Measurements from ENCODE around the gene CDC6.

CDC6 gene

DNA sequence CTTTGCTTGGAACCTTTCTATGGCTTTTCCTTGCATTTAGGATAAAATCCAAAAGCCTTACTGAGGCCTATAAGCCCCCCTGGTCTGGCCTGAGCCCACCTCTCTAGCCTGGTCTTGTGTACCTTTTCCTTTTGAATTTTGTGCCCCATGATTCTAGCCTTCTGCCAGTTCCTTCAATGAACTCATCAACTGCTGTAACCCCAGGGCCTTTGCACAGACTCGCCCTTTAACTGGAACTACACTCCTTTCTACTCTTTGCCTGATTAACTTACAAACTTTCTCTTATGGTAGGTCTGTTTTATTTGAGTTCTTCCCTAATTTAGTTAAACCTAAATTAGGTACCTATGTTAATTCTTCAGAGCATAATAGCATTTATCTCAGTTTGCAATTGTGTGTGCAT is 52.6 kb downstream of the CDC6 start:
- DNase-seq (ENCODE audit: low read depth, low spot score), result no peak

DNA sequence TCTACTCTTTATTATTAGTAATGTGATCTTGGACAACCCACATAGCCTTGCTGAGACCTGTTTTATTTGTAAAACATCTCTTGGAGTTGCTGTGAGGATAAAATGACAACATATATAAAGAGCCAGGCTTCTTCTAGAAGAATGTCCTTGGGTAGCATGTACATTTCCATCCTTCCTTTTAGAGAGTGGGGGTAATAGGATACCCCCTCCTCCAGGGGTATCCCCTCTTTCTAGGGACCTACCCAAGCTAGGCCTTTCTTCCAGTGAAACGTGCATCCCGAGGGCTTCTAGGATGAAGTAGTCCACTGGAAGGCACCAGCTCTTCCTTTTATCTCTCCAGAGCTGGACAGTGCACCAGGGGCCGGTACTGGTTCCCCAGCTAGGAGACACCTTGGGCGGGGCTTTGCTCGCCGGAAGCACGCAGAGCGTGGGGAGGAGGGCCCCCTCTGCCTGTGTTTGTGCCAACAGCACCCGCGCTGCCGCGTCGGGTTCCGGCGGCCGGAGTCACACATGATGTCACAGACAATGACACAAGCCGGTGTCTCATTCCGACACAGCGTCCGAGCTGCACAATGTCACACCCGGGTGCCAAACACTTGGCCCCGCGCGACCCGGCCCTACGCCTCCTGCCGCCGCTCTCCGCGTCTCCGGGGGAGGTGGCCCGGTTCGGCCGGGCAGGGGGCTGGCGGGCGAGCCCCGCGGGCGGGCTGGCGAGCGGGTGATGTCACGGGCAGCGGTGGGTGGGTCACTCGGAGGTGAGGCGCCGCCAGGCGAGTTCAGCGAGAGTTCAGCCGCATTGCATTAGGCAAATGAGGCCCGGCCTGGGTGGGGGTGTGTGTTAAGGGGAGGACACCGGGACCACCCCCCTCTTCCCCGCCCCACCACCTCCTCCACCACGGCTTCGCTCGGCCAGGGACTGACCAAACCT is 53.5 kb downstream of the CDC6 start:
- DNase-seq (ENCODE audit: low read depth, low spot score), result peak; percentile 93

GRCh38 chr17:40341808-40342503 is 54.3 kb downstream of the CDC6 start:
- DNase-seq (ENCODE audit: low read depth, low spot score), result peak; percentile 92

GRCh38 chr17:40342504-40343218 is 55.0 kb downstream of the CDC6 start:
- peak; percentile 47 for DNase-seq (ENCODE audit: low read depth, low spot score)

- DNase-seq (ENCODE audit: low read depth, low spot score), result peak; percentile 37
These were observed 55.8 kb downstream of the CDC6 start for GRCh38 chr17:40343219-40344119.

GRCh38 chr17:40344421-40345160 is 56.9 kb downstream of the CDC6 start:
- DNase-seq (ENCODE audit: low read depth, low spot score), result peak; percentile 19

GRCh38 chr17:40345161-40345993 is 57.7 kb downstream of the CDC6 start:
- peak; percentile 85 for DNase-seq (ENCODE audit: low read depth, low spot score)

DNA sequence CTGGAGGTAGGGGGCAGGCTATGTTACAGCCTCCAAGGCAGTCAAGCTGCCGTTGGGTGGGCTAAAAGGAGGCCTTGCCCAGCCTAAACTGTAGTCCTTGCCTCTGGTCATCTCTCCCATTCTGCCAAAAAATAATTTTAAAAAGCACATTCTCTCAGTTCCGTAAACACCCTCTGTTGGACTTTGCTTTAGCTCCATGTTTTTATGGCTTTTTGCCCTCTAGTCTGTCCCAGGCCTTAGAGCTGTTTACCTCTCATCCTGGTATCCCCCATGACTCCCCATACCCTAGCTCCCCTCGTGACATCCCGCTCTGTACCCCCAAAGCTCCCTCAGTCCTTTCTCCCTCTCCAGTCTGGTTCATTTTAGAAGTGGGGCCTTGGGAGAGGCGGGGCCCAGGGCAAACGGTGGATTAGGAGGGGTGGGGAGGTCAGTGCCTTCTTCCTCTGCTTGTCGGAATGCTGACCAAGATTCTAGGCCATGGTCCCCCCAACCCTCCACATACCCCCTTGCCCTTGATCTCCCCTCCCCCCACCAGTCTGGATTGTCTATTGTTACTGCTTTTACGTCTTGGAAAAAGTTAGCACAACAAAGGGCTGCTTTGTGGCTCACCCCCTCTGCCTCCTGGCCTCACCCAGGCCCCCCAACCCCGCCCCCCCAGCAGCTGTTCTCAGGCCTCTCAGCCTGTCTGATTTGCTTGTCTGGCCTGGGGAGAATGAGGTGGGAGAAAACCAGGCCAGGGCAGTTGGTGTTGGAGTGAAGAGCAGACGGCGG is 58.5 kb downstream of the CDC6 start:
- DNase-seq (ENCODE audit: low read depth, low spot score), result peak; percentile 26

- no peak for DNase-seq (ENCODE audit: low read depth, low spot score)
These were observed 59.1 kb downstream of the CDC6 start for GRCh38 chr17:40346765-40347158.

DNA sequence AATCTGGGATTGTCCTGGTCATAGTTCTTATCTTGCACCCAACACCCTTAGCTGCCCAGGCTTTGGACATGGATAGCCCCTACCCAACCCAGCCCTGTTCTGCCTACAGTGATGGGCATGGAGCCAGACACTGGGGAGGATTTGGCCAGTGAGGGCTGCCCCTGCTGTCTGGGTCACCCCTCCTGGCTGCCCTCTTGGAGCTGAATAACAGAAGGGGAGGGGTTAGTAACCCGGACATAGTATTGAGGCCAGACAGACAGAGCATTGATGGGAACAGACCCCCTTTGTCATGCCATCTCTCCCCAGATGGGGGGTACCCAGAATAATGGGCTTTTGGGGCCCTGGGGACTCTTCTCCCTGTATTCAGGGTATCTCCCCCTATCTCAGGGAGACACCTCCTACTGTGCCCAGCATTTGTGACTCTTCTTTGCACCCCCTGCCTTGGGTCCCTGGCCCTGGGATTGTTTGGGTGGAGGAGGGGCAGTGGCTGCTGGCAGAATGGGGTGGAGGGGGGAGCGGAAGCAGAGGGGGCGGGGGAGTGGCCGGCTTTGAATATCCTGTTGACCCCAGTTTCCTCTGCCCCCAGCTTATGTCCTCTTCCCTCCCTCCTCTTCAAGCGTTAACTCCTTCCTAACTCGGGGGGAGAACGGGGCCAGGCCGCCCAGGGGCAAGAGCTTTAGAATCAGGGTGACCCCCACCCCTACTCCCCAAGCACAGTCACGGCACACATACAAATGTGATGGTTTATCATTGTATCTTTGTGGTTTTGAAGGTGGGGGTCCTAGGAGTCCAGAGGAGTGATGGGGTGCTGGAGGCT is 59.8 kb downstream of the CDC6 start:
- no peak for DNase-seq (ENCODE audit: low read depth, low spot score)

- no peak for DNase-seq (ENCODE audit: low read depth, low spot score)
These were observed 60.4 kb downstream of the CDC6 start for GRCh38 chr17:40348136-40348504.

GRCh38 chr17:40348562-40349476 is 61.1 kb downstream of the CDC6 start:
- DNase-seq (ENCODE audit: low read depth, low spot score), result peak; percentile 73

DNA sequence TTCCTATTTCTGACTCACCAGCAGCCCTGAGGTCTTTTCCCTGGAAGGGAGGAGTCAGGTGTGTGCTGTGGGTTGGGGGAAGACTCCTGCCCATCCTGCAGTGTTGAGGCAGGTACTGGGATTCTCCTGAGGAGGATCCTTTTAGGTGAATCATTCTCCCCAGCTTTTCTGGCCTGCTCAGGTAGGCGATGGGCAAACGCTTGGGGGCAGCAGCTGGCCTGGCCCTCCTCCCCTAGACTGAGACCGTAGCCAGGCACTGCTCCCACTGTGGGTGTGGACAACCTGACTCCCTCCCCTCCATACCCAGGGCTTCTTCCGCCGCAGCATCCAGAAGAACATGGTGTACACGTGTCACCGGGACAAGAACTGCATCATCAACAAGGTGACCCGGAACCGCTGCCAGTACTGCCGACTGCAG is 61.8 kb downstream of the CDC6 start:
- DNase-seq (ENCODE audit: low read depth, low spot score), result peak; percentile 14

DNA sequence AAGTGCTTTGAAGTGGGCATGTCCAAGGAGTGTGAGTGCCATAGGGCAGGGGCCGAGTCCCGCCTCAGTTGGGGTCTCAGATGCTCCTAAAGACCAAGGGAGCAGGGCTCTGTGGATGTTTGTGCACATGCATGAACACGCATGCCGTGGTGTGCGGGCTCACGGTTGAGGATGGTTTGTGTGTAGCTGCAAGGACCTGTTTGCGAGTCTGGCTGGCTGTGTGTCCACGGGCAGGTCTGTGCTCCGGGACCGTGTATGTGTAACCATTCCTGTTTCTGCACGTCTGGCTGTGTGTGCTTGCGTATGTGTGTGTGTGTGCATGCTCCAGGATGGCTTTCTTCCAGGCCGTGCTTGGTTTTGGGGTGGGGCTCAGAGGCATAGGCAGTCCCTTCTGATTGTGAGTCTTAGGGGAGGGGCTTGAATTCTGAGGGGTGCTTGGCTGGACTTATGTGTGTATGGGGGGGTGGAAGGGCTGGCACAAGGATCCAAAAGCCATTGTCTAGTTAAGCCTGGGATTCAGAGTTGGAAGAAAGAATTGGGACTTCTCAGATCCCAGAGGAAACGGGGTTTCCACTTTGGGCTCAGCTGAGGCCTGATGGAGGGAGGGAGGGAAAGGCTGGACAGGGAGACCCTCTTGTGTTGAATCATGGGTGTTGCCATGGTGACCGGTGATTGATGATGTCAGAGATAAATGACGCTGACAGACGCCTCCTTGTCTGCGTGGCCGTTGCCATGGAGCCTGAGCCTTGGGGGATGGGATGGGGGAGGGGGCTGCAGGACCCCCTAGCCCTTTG is 62.4 kb downstream of the CDC6 start:
- peak; percentile 70 for DNase-seq (ENCODE audit: low read depth, low spot score)

GRCh38 chr17:40350689-40351358 is 63.1 kb downstream of the CDC6 start:
- DNase-seq (ENCODE audit: low read depth, low spot score), result peak; percentile 13

All from astrocyte of the hippocampus (primary cell).